ENCODE results near the gene LRRC1. TPM values are rescaled to one million over a fixed set of nuclear protein-coding genes. Genes with fewer than 3 reads are reported as not detected.

The LRRC1 gene
- total and polyA plus RNA-seq, 2 of the 13 experiments (the other 11 are each of a cell fraction or from before 2014, with no cell fraction given), result 15.6 to 27.7 TPM

GRCh38 chr6:53813801-53814200, 19.0 kb downstream of the LRRC1 start:
- Histone ChIP-seq H3K79me2 (ENCODE audit: insufficient read depth, low read length) (peaks cover 74% of the 10 kb centered on the region), H4K20me1 (ENCODE audit: insufficient read depth, low read length) (peaks cover 26% of the 10 kb centered on the region; the same call in 1 of the 2 replicates), H3K4me1 (ENCODE audit: insufficient read depth, low read length) (peaks cover 47% of the 10 kb centered on the region), H3K27me3 (ENCODE audit: control insufficient read depth in 1 of 2, insufficient read depth in 2 of 2, low read length in 2 of 2) (no peaks in the 10 kb centered on the region), H2AFZ (ENCODE audit: low read length) (no peak overlapping the region), H3K27ac (ENCODE audit: extremely low read length, insufficient read depth, low read length) (no peak overlapping the region), H3K4me2 (ENCODE audit: low read depth, low read length) (no peak overlapping the region), H3K9ac (ENCODE audit: insufficient read depth, low read depth, low read length) (no peak overlapping the region), H3K9me3 (ENCODE audit: low read length) (no peaks in the 10 kb centered on the region), H3K4me3 (replicated peaks in 1 of 3; ENCODE audit: insufficient read depth in 1 of 3, low read depth in 2 of 3, low read length in 3 of 3) (no peak overlapping the region), H3K36me3 (replicated peaks in 1 of 2; ENCODE audit: control insufficient read depth in 1 of 2, insufficient read depth in 2 of 2, low read length in 2 of 2) (0 out of 5 replicates have a peak, but pooled peaks cover under 1 to 1% of the 10 kb centered on the region in 2 experiments)
- BruUV-seq (replicated peaks), result no TSS peak
- ChIA-PET CTCF (ENCODE audit: low intra/inter-chr PET ratio, low total read pairs) (no interaction called here), POLR2A (interaction anchor here (5.2 kb wide), 1 partner anchor 20 kb away, joined by 44 read pairs; the partner anchor contains the start of gene LRRC1)
- whole genome bisulfite sequencing (ENCODE audit: low lambda C conversion rate), result 83% methylated on average over 1 of the region's 1 CpG
- ATAC-seq, result no peak
- intact Hi-C loops (cut with micrococcal nuclease; ENCODE audit: unreplicated experiment) (no loop called here), in situ Hi-C loops (cut with HindIII; ENCODE audit: extremely low pct_ligation_motif_present, low pct_unique_long_range_greater_than_20kb) (no loop called here)
- no peak for FAIRE-seq
- no peak for DNase-seq (ENCODE audit: low spot score)
- no peak for TF ChIP-seq ZSCAN22 (CRISPR knock-in tag; IDR thresholded peaks at IDR 0.05)
- TF ChIP-seq PATZ1 (CRISPR knock-in tag; IDR thresholded peaks at IDR 0.05), result no peak
- no peak for TF ChIP-seq MAF1 (CRISPR knock-in tag; IDR thresholded peaks at IDR 0.05; ENCODE audit: borderline replicate concordance)
- TF ChIP-seq ATF3 (CRISPR knock-in tag; IDR thresholded peaks at IDR 0.05), result no peak
- TF ChIP-seq KIAA2018 (CRISPR knock-in tag; IDR thresholded peaks at IDR 0.05; ENCODE audit: borderline replicate concordance), result no peak
- TF ChIP-seq CREB3 (CRISPR knock-in tag; IDR thresholded peaks at IDR 0.05), result no peak

Data from HepG2 (cell line).